NCI-H2029 treated with DMSO at 0.1 percent for 48 hours (cell line): Measurements from ENCODE around the gene TIAL1.
"Not testable (repeated sequence)": the region's sequence is repeated elsewhere in the genome, so short reads cannot be mapped to it uniquely, and the experiment has no call there.

Source experiments
- DNase-seq: peaks from one replicate; lab custom pipeline; 2025; lab: John Stamatoyannopoulos, UW

The TIAL1 gene

GRCh38 chr10:119549247-119549999, 47.3 kb downstream of the TIAL1 start:
- DNase-seq = no peak

GRCh38 chr10:119546009-119546408, 50.8 kb downstream of the TIAL1 start:
- no peak for DNase-seq

- no peak for DNase-seq
These were observed 51.5 kb downstream of the TIAL1 start for GRCh38 chr10:119545310-119545709.

- no peak for DNase-seq
These were observed 52.7 kb downstream of the TIAL1 start for GRCh38 chr10:119543814-119544642.

GRCh38 chr10:119542988-119543813, 53.6 kb downstream of the TIAL1 start:
- DNase-seq = no peak

GRCh38 chr10:119542357-119542987, 54.3 kb downstream of the TIAL1 start, which contains the start of gene RGS10:
Gene RGS10 (minus strand): TSS chr10:119542719. CDS start chr10:119542638, 81 bp downstream.
- DNase-seq = no peak

- no peak for DNase-seq
These were observed 55.1 kb downstream of the TIAL1 start for GRCh38 chr10:119541459-119542356.

GRCh38 chr10:119541046-119541445, 55.7 kb downstream of the TIAL1 start:
- no peak for DNase-seq

GRCh38 chr10:119540038-119540437, 56.7 kb downstream of the TIAL1 start:
- DNase-seq = no peak

- DNase-seq = no peak
These were observed 57.4 kb downstream of the TIAL1 start for GRCh38 chr10:119539359-119539825.

GRCh38 chr10:119538632-119539358, 58.0 kb downstream of the TIAL1 start:
- no peak for DNase-seq

GRCh38 chr10:119537953-119538630, 58.7 kb downstream of the TIAL1 start:
- DNase-seq = no peak

GRCh38 chr10:119536508-119537025, 60.2 kb downstream of the TIAL1 start:
- no peak for DNase-seq

- DNase-seq = no peak
These were observed 60.8 kb downstream of the TIAL1 start for GRCh38 chr10:119535837-119536507.

GRCh38 chr10:119535305-119535704, 61.5 kb downstream of the TIAL1 start:
- DNase-seq = no peak

- DNase-seq = no peak
These were observed 63.3 kb downstream of the TIAL1 start for GRCh38 chr10:119533473-119533872.

- DNase-seq = not testable (repeated sequence)
These were observed 64.0 kb downstream of the TIAL1 start for GRCh38 chr10:119532791-119533190.

GRCh38 chr10:119532251-119532650, 64.5 kb downstream of the TIAL1 start:
- DNase-seq = not testable (repeated sequence)
